K562 (cell line): ENCODE data around the gene KYAT1. TPM values are rescaled to one million over a fixed set of nuclear protein-coding genes. Genes with fewer than 3 reads are reported as not detected.

Experiments used
- ADNP ChIP-seq: fragments of 200-800 bp; sonication (Bioruptor generic); IDR thresholded peaks from 2 replicates; pipeline ENCODE4 v1.6.1; 2016; ENCODE audit warnings: missing genetic modification characterization, missing compliant biosample characterization
- CBFB ChIP-seq: sonication (generic); formaldehyde crosslinking; IDR thresholded peaks from 2 replicates; pipeline ENCODE4 v1.4.0; 2020; ENCODE audit warnings: mild to moderate bottlenecking, missing genetic modification reagents
- COPS2 ChIP-seq: fragments of 450-650 bp; conservative IDR thresholded peaks from 2 replicates; pipeline ENCODE4 v1.6.1; 2016; ENCODE audit warnings: mild to moderate bottlenecking, moderate library complexity
- CTBP1 ChIP-seq: fragments of 450-650 bp; IDR thresholded peaks from 2 replicates; pipeline ENCODE4 v1.6.1; 2016; ENCODE audit warnings: borderline replicate concordance
- E2F6 ChIP-seq, 2 experiments: IDR thresholded peaks; 2 replicates each; pipeline ENCODE4 v1.6.1; 2011; ENCODE audit warnings: borderline replicate concordance in 1 of 2, control low read depth in 1 of 2, low read depth in 1 of 2, low read length in 1 of 2, mild to moderate bottlenecking in 1 of 2, mixed read lengths in 1 of 2, moderate library complexity in 1 of 2; ENCODE audit not compliant: insufficient read depth in 1 of 2, insufficient read length in 1 of 2, poor library complexity in 1 of 2, severe bottlenecking in 1 of 2; ENCODE audit errors: extremely low read depth in 1 of 2
- ELF2 ChIP-seq: fragments of 250-450 bp; sonication (Bioruptor Pico); IDR thresholded peaks from 2 replicates; pipeline ENCODE4 v1.5.0; 2021; ENCODE audit warnings: mild to moderate bottlenecking
- GTF2F1 ChIP-seq: IDR thresholded peaks from 2 replicates; pipeline ENCODE4 v1.6.1; 2011; ENCODE audit warnings: low read depth, low read length, improper control_type of control experiment
- HIVEP1 ChIP-seq: fragments of 250-450 bp; sonication (Bioruptor Pico); IDR thresholded peaks from 2 replicates; pipeline ENCODE4 v1.4.0; 2020; ENCODE audit warnings: mild to moderate bottlenecking
- ILF3 ChIP-seq: fragments of 450-650 bp; IDR thresholded peaks from 2 replicates; pipeline ENCODE4 v1.6.1; 2018; ENCODE audit warnings: antibody characterized with exemption, mild to moderate bottlenecking, moderate library complexity, borderline replicate concordance
- JUND ChIP-seq, 2 experiments: IDR thresholded peaks; 2 replicates in 1 of 2; 3 replicates in 1 of 2; pipeline ENCODE4 v1.6.1; 2011; ENCODE audit warnings: borderline replicate concordance in 2 of 2, low read depth in 2 of 2, low read length in 2 of 2, improper control_type of control experiment in 1 of 2, missing biosample characterization in 1 of 2, missing genetic modification characterization in 1 of 2, missing genetic modification reagents in 1 of 2
- KDM1A ChIP-seq, 2 experiments: fragments of 450-650 bp; IDR thresholded peaks; 2 replicates each; pipeline ENCODE4 v1.6.1; 2016; ENCODE audit warnings: mild to moderate bottlenecking in 2 of 2
- RBM25 ChIP-seq: fragments of 200-400 bp; formaldehyde crosslinking; IDR thresholded peaks from 2 replicates; pipeline ENCODE4 v1.6.1; 2018; ENCODE audit warnings: low read length, low read depth, moderate library complexity; ENCODE audit not compliant: severe bottlenecking
- RNF219 ChIP-seq: fragments of 250-450 bp; sonication (Bioruptor Pico); IDR thresholded peaks from 2 replicates; pipeline ENCODE4 v1.5.0; 2022; ENCODE audit warnings: mild to moderate bottlenecking
- SREBF1 ChIP-seq: fragments of 150-350 bp; IDR thresholded peaks from 2 replicates; pipeline ENCODE4 v1.6.1; 2014; ENCODE audit warnings: antibody characterized with exemption, low read depth, low read length, borderline replicate concordance
- TBL1XR1 ChIP-seq, 2 experiments: IDR thresholded peaks; 2 replicates each; pipeline ENCODE4 v1.6.1; 2012; ENCODE audit warnings: improper control_type of control experiment in 2 of 2, low read length in 2 of 2, mild to moderate bottlenecking in 1 of 2
- XRCC5 ChIP-seq: fragments of 200-400 bp; formaldehyde crosslinking; IDR thresholded peaks from 2 replicates; pipeline ENCODE4 v1.6.1; 2017; ENCODE audit warnings: low read depth, mild to moderate bottlenecking, low read length
- ZFP36 ChIP-seq: fragments of 150-350 bp; IDR thresholded peaks from 2 replicates; pipeline ENCODE4 v1.6.1; 2018; ENCODE audit warnings: low read length, low read depth; ENCODE audit not compliant: partially characterized antibody
- ZKSCAN1 ChIP-seq: fragments of 150-350 bp; IDR thresholded peaks from 2 replicates; pipeline ENCODE4 v1.6.1; 2016; ENCODE audit warnings: low read depth, low read length
- ZNF140 ChIP-seq: fragments of 250-450 bp; sonication (Bioruptor Pico); IDR thresholded peaks from 2 replicates; pipeline ENCODE4 v1.8.0; 2021; ENCODE audit warnings: moderate library complexity, mild to moderate bottlenecking, inconsistent platforms
- ZNF146 ChIP-seq: IDR thresholded peaks from one replicate; pipeline ENCODE4 v1.6.1; 2018; ENCODE audit warnings: missing compliant biosample characterization; ENCODE audit not compliant: unreplicated experiment
- ZNF174 ChIP-seq: fragments of 250-450 bp; sonication (Bioruptor Pico); IDR thresholded peaks from 2 replicates; pipeline ENCODE4 v1.4.0; 2020; ENCODE audit warnings: mild to moderate bottlenecking
- ZNF217 ChIP-seq: sonication (generic); formaldehyde crosslinking; IDR thresholded peaks from 2 replicates; pipeline ENCODE4 v1.8.0; 2022; ENCODE audit warnings: mild to moderate bottlenecking, missing genetic modification reagents
- ZNF778 ChIP-seq: fragments of 450-650 bp; formaldehyde crosslinking; IDR thresholded peaks from 2 replicates; pipeline ENCODE4 v1.4.0; 2020; ENCODE audit warnings: mild to moderate bottlenecking, moderate library complexity
- ZNF830 ChIP-seq: fragments of 250-450 bp; sonication (Bioruptor Pico); IDR thresholded peaks from 2 replicates; pipeline ENCODE4 v1.5.0; 2021; ENCODE audit warnings: mild to moderate bottlenecking
- ZZZ3 ChIP-seq: fragments of 450-650 bp; IDR thresholded peaks from 2 replicates; pipeline ENCODE4 v1.6.1; 2016; ENCODE audit warnings: antibody characterized with exemption, mild to moderate bottlenecking, moderate library complexity
- polyA plus RNA-seq, 8 experiments: library from polyadenylated mRNA; depleted of rRNA in 4 of 8; stranded (reverse) in 5 of 8; unstranded in 3 of 8; fragments of >200 nt; fragmentation: Nextera tagmentation in 2 of 8; fragmentation: Illumina TruSeq in 1 of 8; extraction: Ambion mirVana in 2 of 8; extraction: Trizol in 1 of 8; gene quantifications; 2 replicates each; pipeline versions ENCODE4 v1.2.1 to v1.2.3, GENCODE V29; 2011 to 2014; ENCODE audit warnings: inconsistent platforms in 1 of 8, missing spikeins in 1 of 8
- total RNA-seq, 7 experiments: library from RNA; depleted of rRNA in 6 of 7; stranded (reverse); fragments of >200 nt in 6 of 7; fragmentation: Illumina TruSeq in 2 of 7; extraction: Trizol in 2 of 7; gene quantifications; 2 replicates each; pipeline versions ENCODE4 v1.2.1 to v1.2.3, GENCODE V29; 2011 to 2021; ENCODE audit warnings: low replicate concordance in 1 of 7

The KYAT1 gene
- total and polyA plus RNA-seq, 9 of the 15 experiments (the other 6 are each of a cell fraction or from before 2014, with no cell fraction given), result 6.4 to 16.8 (median 11.1) TPM

- TF ChIP-seq E2F6 (IDR thresholded peaks at IDR 0.05; ENCODE audit: borderline replicate concordance in 1 of 2, extremely low read depth in 1 of 2, insufficient read depth in 1 of 2, insufficient read length in 1 of 2, low read depth in 1 of 2, low read length in 1 of 2, poor library complexity in 1 of 2, severe bottlenecking in 1 of 2) (no peak), ZNF778 (no peak), KDM1A (IDR thresholded peaks at IDR 0.05) (peak; percentile 36 to 56; a peak in 3 of 4 replicates), GTF2F1 (no peak), TBL1XR1 (IDR thresholded peaks at IDR 0.05; ENCODE audit: low read length in 2 of 2) (no peak), ZNF174 (no peak), HIVEP1 (CRISPR knock-in tag) (no peak), JUND (IDR thresholded peaks at IDR 0.05; ENCODE audit: borderline replicate concordance, low read depth, low read length) (no peak), JUND (tag; IDR thresholded peaks at IDR 0.05; ENCODE audit: borderline replicate concordance, low read depth, low read length) (no peak), ZNF146 (CRISPR knock-in tag) (no peak), RBM25 (peak; percentile 63), CTBP1 (no peak), RNF219 (CRISPR knock-in tag) (no peak), COPS2 (no peak), ZNF830 (no peak), ILF3 (no peak), ZNF217 (CRISPR knock-in tag) (no peak), ZZZ3 (no peak), ZKSCAN1 (no peak), CBFB (no peak), XRCC5 (no peak), ELF2 (CRISPR knock-in tag) (no peak), ADNP (tag) (peak; percentile 60; the same call in 1 of the 2 replicates), SREBF1 (no peak), ZNF140 (CRISPR knock-in tag) (no peak), ZFP36 (peak; percentile 54)
Measured at GRCh38 chr9:128891321-128892220, 9.8 kb upstream of the KYAT1 start (continued).
